Heart left ventricle (tissue), 16 donors: ENCODE data around the gene EIF6. TPM values are rescaled to one million over a fixed set of nuclear protein-coding genes. Genes with fewer than 3 reads are reported as not detected.

Experiments used
- ATAC-seq, 4 donors: fragments of 200-7000 bp; cut with Tn5 transposase; one replicate each; pipeline ENCODE4 v1.9.1; 2020 to 2022; ENCODE audit warnings: moderate library complexity in 4 of 4, mild to moderate bottlenecking in 3 of 4, moderate number of reproducible peaks in 1 of 4
- DNase-seq, 5 donors: peaks; one replicate each; pipeline ENCODE4 v3.0.0-alpha.2; 2020
- H3K27ac ChIP-seq, 12 donors: fragments of 200-600 bp; sonication (generic) in 4 of 12; one replicate each; pipeline versions ENCODE4 v1.5.0 to v1.8.0; 2016 to 2022; ENCODE audit warnings: mild to moderate bottlenecking in 2 of 12
- H3K27me3 ChIP-seq, 9 donors: fragments of 200-600 bp; sonication (generic) in 2 of 9; one replicate each; pipeline versions ENCODE4 v1.5.1 to v1.8.0; 2016 to 2022; ENCODE audit warnings: mild to moderate bottlenecking in 3 of 9
- H3K36me3 ChIP-seq, 9 donors: fragments of 200-600 bp; sonication (generic) in 2 of 9; one replicate each; pipeline versions ENCODE4 v1.5.0 to v1.8.0; 2018 to 2022; ENCODE audit warnings: mild to moderate bottlenecking in 2 of 9
- H3K4me1 ChIP-seq, 12 donors: fragments of 200-600 bp; sonication (generic) in 4 of 12; one replicate each; pipeline versions ENCODE4 v1.5.0 to v1.8.0; 2016 to 2022; ENCODE audit warnings: mild to moderate bottlenecking in 3 of 12
- H3K4me3 ChIP-seq, 12 donors: fragments of 200-600 bp; sonication (generic) in 4 of 12; one replicate each; pipeline versions ENCODE4 v1.5.0 to v1.8.0; 2017 to 2022; ENCODE audit warnings: mild to moderate bottlenecking in 9 of 12, moderate library complexity in 4 of 12
- H3K9me3 ChIP-seq, 12 donors: fragments of 200-600 bp; sonication (generic) in 4 of 12; one replicate each; pipeline versions ENCODE4 v1.5.0 to v1.8.0; 2016 to 2022; ENCODE audit warnings: mild to moderate bottlenecking in 1 of 12
- POLR2A ChIP-seq, 2 donors: fragments of 450-650 bp; IDR thresholded peaks; one replicate each; pipeline ENCODE4 v1.6.1; 2017; ENCODE audit warnings: antibody characterized with exemption in 2 of 2, mild to moderate bottlenecking in 2 of 2, moderate library complexity in 2 of 2
- WGBS, 4 donors: extraction: QIAGEN DNeasy Blood & Tissue Kit in 2 of 4; methylation state at CpG; one replicate each; pipeline versions ENCODE4 v1.1.5 to v1.1.7; 2013 to 2018; 5-methylcytosine and 5-hydroxymethylcytosine counted together
- intact Hi-C, 10 donors: fragments of 100-400 bp; cut with DNase I; formaldehyde crosslinking; loops; one replicate each; pipeline versions ENCODE4 v1.11.1 to v1.14.2; 2022
- polyA plus RNA-seq, 2 donors: library from polyadenylated mRNA; stranded (reverse); fragments of 200-250 nt; gene quantifications; one replicate each; pipeline ENCODE4 v1.2.3, GENCODE V29; 2013
- total RNA-seq, 9 donors: library from RNA; depleted of rRNA in 2 of 9; stranded (reverse); fragments of >200 nt in 2 of 9; fragmentation: NEBNext Ultra II Directional in 3 of 9; extraction: Animal tissue kit (Norgen Biotek cat#: 25700) in 3 of 9; gene quantifications; one replicate each; pipeline versions ENCODE4 v1.1.0 to v1.2.4, GENCODE V29; 2016 to 2023
- TF ChIP-seq, protein P1 (sequence below), 12 donors: fragments of 200-600 bp; sonication (generic) in 4 of 12; IDR thresholded peaks; one replicate each; pipeline versions ENCODE4 v1.5.0 to v1.8.0; 2018 to 2022; ENCODE audit warnings: antibody characterized with exemption in 12 of 12, mild to moderate bottlenecking in 5 of 12
- donor health status: ischemic (EF 13 %, LVEDD 7.1; RV severe dilation, severe dysfunction).
- donor health status: healthy with polysubstance abuse.
- donor health status: DM: no; HTN: yes; CAD: no.
- donor health status: DM: no; HTN: no; CAD: no.
- donor health status: ischemic (EF 25% LVEDD 6.9; RV normal size, moderate dysfunction).
- donor health status: ischemic (EF 25% LVEDD 5.7; RV mildly dilated, moderate dysfunction).
- donor health status: healthy.
- donor health status: DM: yes; HTN: yes; CAD: no.
- donor health status: ischemic (EF 35%, LVEDD 5.7; RV mildly dilated, moderate dysfunction).
- donor health status: nonischemic (EF 11% LVEDD 7.7; RV severe dilation, severe dysfunction).
- donor health status: DM: yes; HTN: yes; CAD: no.
- donor health status: PGD.
- donor health status: ischemic (EF 29% LVEDD 5.4; RV normal size, mild dysfunction).
- donor health status: nonischemic (EF 23%, LVEDD 6.1; RV moderate dilation, normal function).

Gene EIF6
- total and polyA plus RNA-seq, 11 donors: 27.5 to 150 (median 42.1) TPM

GRCh38 chr20:35243986-35244385 is 40.6 kb downstream of the EIF6 start:
- no peak for DNase-seq
- Histone ChIP-seq H3K36me3 (no peaks in the 10 kb centered on the region), H3K4me1 (no peaks in the 10 kb centered on the region), H3K4me3 (no peak overlapping the region), H3K27me3 (no peaks in the 10 kb centered on the region), H3K9me3 (no peaks in the 10 kb centered on the region), H3K27ac (no peak overlapping the region)
- TF ChIP-seq POLR2A (IDR thresholded peaks at IDR 0.05): no peak
- TF ChIP-seq, protein P1, sequence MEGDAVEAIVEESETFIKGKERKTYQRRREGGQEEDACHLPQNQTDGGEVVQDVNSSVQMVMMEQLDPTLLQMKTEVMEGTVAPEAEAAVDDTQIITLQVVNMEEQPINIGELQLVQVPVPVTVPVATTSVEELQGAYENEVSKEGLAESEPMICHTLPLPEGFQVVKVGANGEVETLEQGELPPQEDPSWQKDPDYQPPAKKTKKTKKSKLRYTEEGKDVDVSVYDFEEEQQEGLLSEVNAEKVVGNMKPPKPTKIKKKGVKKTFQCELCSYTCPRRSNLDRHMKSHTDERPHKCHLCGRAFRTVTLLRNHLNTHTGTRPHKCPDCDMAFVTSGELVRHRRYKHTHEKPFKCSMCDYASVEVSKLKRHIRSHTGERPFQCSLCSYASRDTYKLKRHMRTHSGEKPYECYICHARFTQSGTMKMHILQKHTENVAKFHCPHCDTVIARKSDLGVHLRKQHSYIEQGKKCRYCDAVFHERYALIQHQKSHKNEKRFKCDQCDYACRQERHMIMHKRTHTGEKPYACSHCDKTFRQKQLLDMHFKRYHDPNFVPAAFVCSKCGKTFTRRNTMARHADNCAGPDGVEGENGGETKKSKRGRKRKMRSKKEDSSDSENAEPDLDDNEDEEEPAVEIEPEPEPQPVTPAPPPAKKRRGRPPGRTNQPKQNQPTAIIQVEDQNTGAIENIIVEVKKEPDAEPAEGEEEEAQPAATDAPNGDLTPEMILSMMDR (IDR thresholded peaks at IDR 0.05): no peak
- WGBS, 4 donors: 51 to 64% (median 57%) methylated on average over 2 of the region's 2 CpGs
- ATAC-seq: no peak
- intact Hi-C loops: no loop called here

DNA sequence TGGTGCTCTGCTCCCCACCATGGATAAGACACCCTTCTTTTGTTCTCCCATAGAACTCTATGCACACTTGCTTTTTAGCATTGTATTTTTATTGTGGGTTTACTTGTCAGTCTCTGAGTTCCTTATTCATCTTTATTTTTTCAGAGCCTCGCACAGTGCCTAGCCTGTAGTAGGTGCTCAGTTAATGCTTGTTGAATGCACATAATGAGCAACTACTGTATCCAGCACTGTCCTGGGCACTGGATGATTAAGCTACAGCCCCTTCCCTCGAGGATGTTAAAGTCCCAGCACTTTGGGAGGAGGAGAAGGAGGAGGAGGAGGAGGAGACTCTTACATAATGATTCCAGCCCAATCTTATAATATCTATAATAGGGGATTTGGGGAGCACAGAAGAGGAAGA is 41.3 kb downstream of the EIF6 start:
- Histone ChIP-seq H3K27ac (no peak overlapping the region), H3K4me3 (no peak overlapping the region), H3K36me3 (no peaks in the 10 kb centered on the region), H3K27me3 (no peaks in the 10 kb centered on the region), H3K4me1 (no peaks in the 10 kb centered on the region), H3K9me3 (no peaks in the 10 kb centered on the region)
- ATAC-seq: no peak
- intact Hi-C loops: no loop called here
- no peak for DNase-seq
- WGBS, 4 donors: 66 to 74% (median 70%) methylated on average over 2 of the region's 2 CpGs
- TF ChIP-seq, protein P1 (IDR thresholded peaks at IDR 0.05): no peak
- no peak for TF ChIP-seq POLR2A (IDR thresholded peaks at IDR 0.05)

DNA sequence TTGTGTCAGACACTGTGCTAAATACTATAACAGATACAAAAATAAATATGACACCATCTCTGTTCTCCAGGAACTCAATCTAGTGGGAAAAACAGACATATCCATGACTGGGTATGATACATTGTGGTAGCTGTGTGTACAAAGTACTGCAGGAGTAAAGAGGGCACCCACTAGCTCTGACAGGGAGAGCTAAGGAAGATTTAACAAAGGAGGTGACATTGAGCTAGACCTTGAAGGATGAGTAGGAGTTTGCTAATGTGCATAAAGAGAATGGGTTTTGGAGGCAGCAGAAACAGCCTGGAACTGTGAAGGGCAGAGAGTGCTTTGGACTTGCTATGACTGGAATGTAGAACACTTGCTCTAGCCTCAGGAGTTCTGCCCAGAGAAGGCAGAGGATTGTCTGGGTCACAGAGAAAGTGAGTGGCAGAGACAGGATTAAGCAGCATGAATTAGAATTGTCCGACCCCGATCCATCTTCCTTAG is 43.7 kb downstream of the EIF6 start:
- Histone ChIP-seq H3K9me3 (no peaks in the 10 kb centered on the region), H3K4me3 (no peak overlapping the region), H3K27ac (no peak overlapping the region), H3K4me1 (no peaks in the 10 kb centered on the region), H3K27me3 (no peaks in the 10 kb centered on the region), H3K36me3 (peaks cover 0 to 6% (median 0%) of the 10 kb centered on the region in 9 donors)
- ATAC-seq (no peak), DNase-seq (no peak)
- intact Hi-C loops: no loop called here
- WGBS, 4 donors: 88 to 100% (median 94%) methylated on average over 2 of the region's 2 CpGs
- TF ChIP-seq, protein P1 (IDR thresholded peaks at IDR 0.05): no peak
- TF ChIP-seq POLR2A (IDR thresholded peaks at IDR 0.05): no peak

- peak in 1 of 4 donors; percentile 9 for ATAC-seq
- intact Hi-C loops: no loop called here
Observed at GRCh38 chr20:35240083-35240810, 44.3 kb downstream of the EIF6 start.

More at GRCh38 chr20:35240083-35240810, 44.3 kb downstream of the EIF6 start:
- Histone ChIP-seq H3K9me3 (no peaks in the 10 kb centered on the region), H3K27me3 (no peaks in the 10 kb centered on the region), H3K27ac (no peak overlapping the region), H3K4me3 (no peak overlapping the region), H3K36me3 (peaks cover 0 to 10% (median 2%) of the 10 kb centered on the region in 9 donors), H3K4me1 (no peaks in the 10 kb centered on the region)
- WGBS, 4 donors: 60 to 78% (median 72%) methylated on average over 5 of the region's 5 CpGs
- no peak for TF ChIP-seq POLR2A (IDR thresholded peaks at IDR 0.05)
- TF ChIP-seq, protein P1 (IDR thresholded peaks at IDR 0.05): no peak
- no peak for DNase-seq
